HUES64 (cell line): ENCODE measurements around the gene PDE4B.
"Not testable (repeated sequence)": the region's sequence is repeated elsewhere in the genome, so short reads cannot be mapped to it uniquely, and the experiment has no call there.

Experiments used
- H3K27ac ChIP-seq: 2 replicates; pipeline ENCODE4 v1.7.0; 2013; ENCODE audit warnings: low read depth, low read length, inconsistent platforms
- H3K27me3 ChIP-seq: 2 replicates; pipeline ENCODE4 v1.6.1; 2013; ENCODE audit warnings: mild to moderate bottlenecking, low read length; ENCODE audit not compliant: insufficient read depth
- H3K36me3 ChIP-seq: 2 replicates; pipeline ENCODE4 v1.6.1; 2013; ENCODE audit warnings: mild to moderate bottlenecking, low read length; ENCODE audit not compliant: insufficient read depth
- H3K4me1 ChIP-seq: 2 replicates; pipeline ENCODE4 v1.6.1; 2013; ENCODE audit warnings: mild to moderate bottlenecking, low read length, moderate library complexity; ENCODE audit not compliant: insufficient read depth
- H3K4me3 ChIP-seq: 2 replicates; pipeline ENCODE4 v1.5.1; 2013; ENCODE audit warnings: mild to moderate bottlenecking, low read length, moderate library complexity
- H3K9ac ChIP-seq: 2 replicates; pipeline ENCODE4 v1.6.1; 2013; ENCODE audit warnings: mild to moderate bottlenecking, low read depth, low read length
- H3K9me3 ChIP-seq: 2 replicates; pipeline ENCODE4 v1.6.1; 2013; ENCODE audit warnings: low read depth, low read length; ENCODE audit not compliant: insufficient read depth
- WGBS: fragments of 150-250, 120-280 bp; methylation state at CpG from one replicate; pipeline ENCODE4 v1.1.7; 2013; ENCODE audit warnings: missing lambda C conversion rate; 5-methylcytosine and 5-hydroxymethylcytosine counted together

The PDE4B gene

GRCh38 chr1:66400660-66401059 lies 608.0 kb downstream of the PDE4B start:
- H3K9ac ChIP-seq: no peak overlapping the region
- 85% methylated on average over 4 of the region's 4 CpGs for WGBS

GRCh38 chr1:66401244-66401643 lies 608.5 kb downstream of the PDE4B start:
- Histone ChIP-seq H3K4me1 (no peaks in the 10 kb centered on the region), H3K36me3 (no peaks in the 10 kb centered on the region), H3K27ac (no peak overlapping the region), H3K9me3 (no peaks in the 10 kb centered on the region), H3K9ac (no peak overlapping the region), H3K4me3 (no peak overlapping the region), H3K27me3 (no peaks in the 10 kb centered on the region)
- WGBS: 100% methylated on average over 2 of the region's 2 CpGs

More at GRCh38 chr1:66400660-66401059, 608.0 kb downstream of the PDE4B start:
- Histone ChIP-seq H3K36me3 (no peaks in the 10 kb centered on the region), H3K27me3 (no peaks in the 10 kb centered on the region), H3K9me3 (no peaks in the 10 kb centered on the region), H3K27ac (no peak overlapping the region), H3K4me3 (no peak overlapping the region), H3K4me1 (no peaks in the 10 kb centered on the region)

GRCh38 chr1:66402194-66402593 lies 609.5 kb downstream of the PDE4B start:
- WGBS: 96% methylated on average over 1 of the region's 1 CpG
- Histone ChIP-seq H3K4me3 (no peak overlapping the region), H3K9ac (no peak overlapping the region), H3K36me3 (no peaks in the 10 kb centered on the region), H3K9me3 (no peaks in the 10 kb centered on the region), H3K27me3 (no peaks in the 10 kb centered on the region), H3K27ac (no peak overlapping the region), H3K4me1 (no peaks in the 10 kb centered on the region)

- H3K9ac ChIP-seq: no peak overlapping the region
- H3K27ac ChIP-seq: no peak overlapping the region
- 91% methylated on average over 4 of the region's 5 CpGs for WGBS
- no peaks in the 10 kb centered on the region for H3K4me1 ChIP-seq
- no peaks in the 10 kb centered on the region for H3K36me3 ChIP-seq
- H3K9me3 ChIP-seq: no peaks in the 10 kb centered on the region
- H3K27me3 ChIP-seq: no peaks in the 10 kb centered on the region
- no peak overlapping the region for H3K4me3 ChIP-seq
Measured at GRCh38 chr1:66403007-66403731, 610.5 kb downstream of the PDE4B start.

- WGBS: 95% methylated on average over 4 of the region's 4 CpGs
- Histone ChIP-seq H3K9me3 (no peaks in the 10 kb centered on the region), H3K27ac (no peak overlapping the region), H3K4me3 (no peak overlapping the region), H3K4me1 (no peaks in the 10 kb centered on the region), H3K36me3 (no peaks in the 10 kb centered on the region), H3K27me3 (no peaks in the 10 kb centered on the region), H3K9ac (no peak overlapping the region)
Measured at GRCh38 chr1:66405061-66405460, 612.4 kb downstream of the PDE4B start.

GRCh38 chr1:66411449-66411848 lies 618.8 kb downstream of the PDE4B start:
- not testable (repeated sequence) for H3K27me3 ChIP-seq, H3K27ac ChIP-seq, H3K4me3 ChIP-seq, H3K4me1 ChIP-seq, H3K36me3 ChIP-seq, H3K9me3 ChIP-seq, H3K9ac ChIP-seq
- no CpG with 5 or more reads among the region's 1 CpG for WGBS

- peaks cover 15% of the 10 kb centered on the region for H3K9me3 ChIP-seq
- H3K27me3 ChIP-seq: no peaks in the 10 kb centered on the region
- no peak overlapping the region for H3K4me3 ChIP-seq
- H3K27ac ChIP-seq: no peak overlapping the region
- no peak overlapping the region for H3K9ac ChIP-seq
- H3K4me1 ChIP-seq: no peaks in the 10 kb centered on the region
- no peaks in the 10 kb centered on the region for H3K36me3 ChIP-seq
Measured at GRCh38 chr1:66412704-66413103, 620.0 kb downstream of the PDE4B start.

- H3K4me1 ChIP-seq: no peaks in the 10 kb centered on the region
- peaks cover 21% of the 10 kb centered on the region for H3K9me3 ChIP-seq
- H3K36me3 ChIP-seq: no peaks in the 10 kb centered on the region
- no peak overlapping the region for H3K4me3 ChIP-seq
- no peaks in the 10 kb centered on the region for H3K27me3 ChIP-seq
- no peak overlapping the region for H3K9ac ChIP-seq
- H3K27ac ChIP-seq: no peak overlapping the region
- 83% methylated on average over 1 of the region's 2 CpGs for WGBS
Measured at GRCh38 chr1:66413136-66413837, 620.6 kb downstream of the PDE4B start.

GRCh38 chr1:66413838-66414175 lies 621.1 kb downstream of the PDE4B start:
- Histone ChIP-seq H3K27ac (no peak overlapping the region), H3K9ac (no peak overlapping the region), H3K36me3 (no peaks in the 10 kb centered on the region), H3K4me1 (no peaks in the 10 kb centered on the region), H3K27me3 (no peaks in the 10 kb centered on the region), H3K4me3 (no peak overlapping the region), H3K9me3 (peaks cover 21% of the 10 kb centered on the region)
- 97% methylated on average over 2 of the region's 3 CpGs for WGBS

GRCh38 chr1:66415281-66415680 lies 622.6 kb downstream of the PDE4B start:
- Histone ChIP-seq H3K4me1 (no peaks in the 10 kb centered on the region), H3K4me3 (no peak overlapping the region), H3K36me3 (no peaks in the 10 kb centered on the region), H3K9me3 (peaks cover 23% of the 10 kb centered on the region), H3K9ac (no peak overlapping the region), H3K27ac (no peak overlapping the region), H3K27me3 (no peaks in the 10 kb centered on the region)
- WGBS: 98% methylated on average over 2 of the region's 2 CpGs

GRCh38 chr1:66415866-66416265 lies 623.2 kb downstream of the PDE4B start:
- Histone ChIP-seq H3K9me3 (peaks cover 23% of the 10 kb centered on the region), H3K9ac (no peak overlapping the region), H3K27ac (no peak overlapping the region), H3K27me3 (no peaks in the 10 kb centered on the region), H3K36me3 (no peaks in the 10 kb centered on the region), H3K4me3 (no peak overlapping the region), H3K4me1 (no peaks in the 10 kb centered on the region)
- 100% methylated on average over 1 of the region's 1 CpG for WGBS
